GM23248 (cell line): Measurements from ENCODE around the gene SH3D19.

ENCODE experiments used
- EZH2 ChIP-seq: fragments of 200-600 bp; sonication (generic); IDR thresholded peaks from 2 replicates; pipeline ENCODE4 v1.6.1; 2018; ENCODE audit warnings: antibody characterized with exemption, mild to moderate bottlenecking; ENCODE audit not compliant: insufficient read depth, poor library complexity, severe bottlenecking
- EZH2phosphoT487 ChIP-seq: fragments of 200-600 bp; sonication (generic); IDR thresholded peaks from 2 replicates; pipeline ENCODE4 v1.6.1; 2018; ENCODE audit warnings: antibody characterized with exemption, moderate library complexity, mild to moderate bottlenecking, low read depth; ENCODE audit not compliant: insufficient read depth

- no peak for TF ChIP-seq EZH2phosphoT487
- TF ChIP-seq EZH2 = no peak
Measured at GRCh38 chr4:151287409-151287808, 38.0 kb downstream of the SH3D19 start.
